H1 (cell line): ENCODE data around the gene STARD13. TPM values are rescaled to one million over a fixed set of nuclear protein-coding genes. Genes with fewer than 3 reads are reported as not detected.

Experiments
- CTCF ChIA-PET: fragments of 300-600 bp; sonication (Branson Sonifier 250); formaldehyde crosslinking; loops from one replicate; lab custom pipeline; 2021; ENCODE audit not compliant: partially characterized antibody; lab: Charles Lee
- POLR2A ChIA-PET: fragments of 300-600 bp; sonication (Branson Sonifier 250); formaldehyde crosslinking; loops from one replicate; lab custom pipeline; 2021; ENCODE audit warnings: inconsistent platforms; ENCODE audit not compliant: partially characterized antibody; lab: Charles Lee
- DNase-seq, 2 experiments: peaks; one replicate each; pipeline versions ENCODE4 v3.0.0 to v3.0.0-alpha.2; 2010 to 2022; ENCODE audit warnings: low spot score in 2 of 2, low read depth in 1 of 2, mixed read lengths in 1 of 2
- FAIRE-seq: peaks from 2 replicates; lab custom pipeline; 2011; peaks lifted over from hg19 to GRCh38; lab: Jason Lieb, UNC
- H2AFZ ChIP-seq: 2 replicates; pipeline ENCODE4 v1.8.1; 2012; ENCODE audit warnings: low read length, inconsistent platforms
- H2AK5ac ChIP-seq: 2 replicates; pipeline ENCODE4 v1.6.1; 2013; ENCODE audit warnings: low read depth, low read length
- H2BK120ac ChIP-seq: replicated peaks from 2 replicates; pipeline ENCODE3; 2013; ENCODE audit warnings: low read depth, low read length, inconsistent platforms
- H2BK12ac ChIP-seq: 2 replicates; pipeline ENCODE4 v1.6.1; 2013; ENCODE audit warnings: low read depth, low read length
- H2BK15ac ChIP-seq: 2 replicates; pipeline ENCODE4 v1.6.1; 2013; ENCODE audit warnings: low read length
- H2BK20ac ChIP-seq: 2 replicates; pipeline ENCODE4 v1.6.1; 2013; ENCODE audit warnings: low read length
- H2BK5ac ChIP-seq: 2 replicates; pipeline ENCODE4 v1.6.1; 2013; ENCODE audit warnings: low read depth, low read length
- H3K14ac ChIP-seq: 2 replicates; pipeline ENCODE4 v1.6.1; 2013; ENCODE audit warnings: inconsistent platforms; ENCODE audit not compliant: insufficient read length
- H3K18ac ChIP-seq: 2 replicates; pipeline ENCODE4 v1.6.1; 2013; ENCODE audit warnings: low read length; ENCODE audit errors: extremely low read depth
- H3K23ac ChIP-seq: 2 replicates; pipeline ENCODE4 v1.6.1; 2013; ENCODE audit warnings: inconsistent platforms; ENCODE audit not compliant: insufficient read length
- H3K23me2 ChIP-seq: 2 replicates; pipeline ENCODE4 v1.6.1; 2013; ENCODE audit warnings: low read depth, low read length
- H3K27ac ChIP-seq: 2 replicates; pipeline ENCODE4 v1.6.1; 2011; ENCODE audit warnings: low read depth, low read length, inconsistent platforms
- H3K27me3 ChIP-seq, 4 experiments: replicated peaks in 1 of 4; 1 replicate in 1 of 4; 2 replicates in 3 of 4; pipeline versions ENCODE4 v1.6.1 to v1.8.1; 2011 to 2013; ENCODE audit warnings: low read length in 3 of 4, mild to moderate bottlenecking in 3 of 4, inconsistent platforms in 2 of 4, mixed read lengths in 2 of 4, moderate library complexity in 1 of 4; ENCODE audit not compliant: control insufficient read depth in 3 of 4, insufficient read depth in 3 of 4; ENCODE audit errors: extremely low read depth in 1 of 4
- H3K36me3 ChIP-seq, 4 experiments: 2 replicates each; pipeline versions ENCODE4 v1.6.1 to v1.8.1; 2011 to 2013; ENCODE audit warnings: mild to moderate bottlenecking in 4 of 4, low read length in 3 of 4, moderate library complexity in 2 of 4, control low read depth in 1 of 4, inconsistent platforms in 1 of 4; ENCODE audit not compliant: insufficient read depth in 4 of 4, control insufficient read depth in 2 of 4
- H3K4ac ChIP-seq: replicated peaks from 2 replicates; pipeline ENCODE3; 2013; ENCODE audit warnings: low read length, low read depth, mixed read lengths, inconsistent platforms; ENCODE audit not compliant: insufficient read length
- H3K4me1 ChIP-seq, 4 experiments: replicated peaks in 1 of 4; 1 replicate in 1 of 4; 2 replicates in 3 of 4; pipeline versions ENCODE4 v1.6.1 to v1.8.1; 2011 to 2013; ENCODE audit warnings: low read length in 3 of 4, inconsistent platforms in 2 of 4, mixed read lengths in 1 of 4; ENCODE audit not compliant: insufficient read depth in 4 of 4, control insufficient read depth in 3 of 4
- H3K4me2 ChIP-seq, 2 experiments: 2 replicates each; pipeline versions ENCODE4 v1.6.1 to v1.8.1; 2011 to 2013; ENCODE audit warnings: low read depth in 2 of 2, low read length in 2 of 2, control low read depth in 1 of 2, inconsistent platforms in 1 of 2, mild to moderate bottlenecking in 1 of 2; ENCODE audit not compliant: insufficient read depth in 1 of 2
- H3K4me3 ChIP-seq, 4 experiments: fragments of 200-600, 300-600 bp in 1 of 4; sonication (generic), shearing (Covaris generic), sonication (Bioruptor Twin) in 1 of 4; 2 replicates each; pipeline versions ENCODE4 v1.5.1 to v1.8.1; 2011 to 2016; ENCODE audit warnings: low read length in 4 of 4, low read depth in 3 of 4, control low read depth in 2 of 4, inconsistent platforms in 2 of 4, mild to moderate bottlenecking in 2 of 4, mixed read lengths in 1 of 4, moderate library complexity in 1 of 4; ENCODE audit not compliant: insufficient read depth in 2 of 4; ENCODE audit errors: extremely low read depth in 1 of 4
- H3K56ac ChIP-seq: replicated peaks from 2 replicates; pipeline ENCODE3; 2013; ENCODE audit warnings: low read depth, mild to moderate bottlenecking, mixed read lengths, low read length, inconsistent platforms; ENCODE audit not compliant: insufficient read length
- H3K79me1 ChIP-seq: 2 replicates; pipeline ENCODE4 v1.6.1; 2013; ENCODE audit warnings: low read depth, low read length, control low read depth
- H3K79me2 ChIP-seq, 2 experiments: 2 replicates each; pipeline versions ENCODE4 v1.6.1 to v1.8.1; 2012 to 2013; ENCODE audit warnings: low read length in 2 of 2, mild to moderate bottlenecking in 2 of 2, inconsistent platforms in 1 of 2; ENCODE audit not compliant: insufficient read depth in 2 of 2, control insufficient read depth in 1 of 2
- H3K9ac ChIP-seq, 4 experiments: replicated peaks in 1 of 4; 1 replicate in 1 of 4; 2 replicates in 3 of 4; pipeline versions ENCODE4 v1.6.1 to v1.8.1; 2011 to 2013; ENCODE audit warnings: low read depth in 3 of 4, low read length in 3 of 4, control low read depth in 2 of 4, mild to moderate bottlenecking in 2 of 4, moderate library complexity in 2 of 4, inconsistent platforms in 1 of 4; ENCODE audit errors: extremely low read depth in 1 of 4
- H3K9me3 ChIP-seq, 2 experiments: 2 replicates each; pipeline versions ENCODE4 v1.6.1 to v1.8.1; 2012 to 2013; ENCODE audit warnings: mild to moderate bottlenecking in 2 of 2, moderate library complexity in 2 of 2, control low read depth in 1 of 2, inconsistent platforms in 1 of 2, low read depth in 1 of 2, low read length in 1 of 2, mixed read lengths in 1 of 2; ENCODE audit not compliant: insufficient read depth in 2 of 2
- H4K20me1 ChIP-seq, 2 experiments: replicated peaks in 1 of 2; 2 replicates each; pipeline versions ENCODE3 to v1.8.1; 2011 to 2013; ENCODE audit warnings: inconsistent platforms in 2 of 2, low read length in 2 of 2, mild to moderate bottlenecking in 1 of 2; ENCODE audit not compliant: insufficient read depth in 2 of 2, control insufficient read depth in 1 of 2
- H4K5ac ChIP-seq: 2 replicates; pipeline ENCODE4 v1.6.1; 2013; ENCODE audit warnings: low read length, low read depth, mixed read lengths, inconsistent platforms; ENCODE audit not compliant: insufficient read length
- H4K8ac ChIP-seq: 2 replicates; pipeline ENCODE4 v1.8.0; 2013; ENCODE audit warnings: mild to moderate bottlenecking, moderate library complexity, low read length, inconsistent platforms; ENCODE audit not compliant: insufficient read depth; ENCODE audit errors: extremely low read depth
- H4K91ac ChIP-seq: replicated peaks from 2 replicates; pipeline ENCODE3; 2013; ENCODE audit warnings: low read length, mixed read lengths, inconsistent platforms; ENCODE audit not compliant: insufficient read length
- CBX8 ChIP-seq: fragments of 300-800, 300-1000 bp; sonication (generic); IDR thresholded peaks from 2 replicates; pipeline ENCODE4 v1.7.1; 2016; ENCODE audit warnings: low read depth, low read length, borderline replicate concordance
- CTCF ChIP-seq, 3 experiments: IDR thresholded peaks; 1 replicate in 2 of 3; 2 replicates in 1 of 3; pipeline versions ENCODE4 v1.5.1 to v1.6.1; 2011; ENCODE audit warnings: low read length in 3 of 3, mild to moderate bottlenecking in 3 of 3, inconsistent platforms in 2 of 3, low read depth in 1 of 3, moderate library complexity in 1 of 3; ENCODE audit not compliant: insufficient read depth in 1 of 3; ENCODE audit errors: control extremely low read depth in 1 of 3
- HDAC6 ChIP-seq: IDR thresholded peaks from one replicate; pipeline ENCODE4 v1.7.1; 2012; ENCODE audit warnings: low read depth, mild to moderate bottlenecking, inconsistent platforms, low read length, moderate library complexity
- RAD21 ChIP-seq, 2 experiments: IDR thresholded peaks in 1 of 2; conservative IDR thresholded peaks in 1 of 2; 2 replicates each; pipeline ENCODE4 v1.6.1; 2011; ENCODE audit warnings: low read depth in 2 of 2, low read length in 2 of 2, improper control_type of control experiment in 1 of 2, inconsistent platforms in 1 of 2, mild to moderate bottlenecking in 1 of 2, moderate library complexity in 1 of 2
- RNF2 ChIP-seq: fragments of 200-900, 300-1000 bp; sonication (generic); IDR thresholded peaks from 2 replicates; pipeline ENCODE4 v1.7.1; 2016; ENCODE audit warnings: borderline replicate concordance, low read depth, mild to moderate bottlenecking, antibody characterized with exemption, low read length; ENCODE audit not compliant: poor library complexity, severe bottlenecking; ENCODE audit errors: missing control alignments
- TAF1 ChIP-seq: IDR thresholded peaks from 2 replicates; pipeline ENCODE4 v1.6.1; 2011; ENCODE audit warnings: mild to moderate bottlenecking, low read depth, low read length
- ZNF274 ChIP-seq: IDR thresholded peaks from 2 replicates; pipeline ENCODE4 v1.7.0; 2012; ENCODE audit warnings: low read length, borderline replicate concordance; ENCODE audit errors: extremely low read depth
- WGBS, 2 experiments: shearing (Covaris generic) in 1 of 2; methylation state at CpG; one replicate each; pipeline versions ENCODE4 v1.1.6 to v1.1.7; 2013 to 2015; ENCODE audit warnings: low lambda C conversion rate in 2 of 2, mixed read lengths in 2 of 2, inconsistent platforms in 1 of 2, low coverage in 1 of 2, missing lambda C conversion rate in 1 of 2; ENCODE audit not compliant: insufficient replicate concordance in 2 of 2, insufficient coverage in 1 of 2, insufficient read length in 1 of 2; ENCODE audit errors: extremely low coverage in 1 of 2, missing lambda C conversion rate in 1 of 2; 5-methylcytosine and 5-hydroxymethylcytosine counted together
- polyA plus RNA-seq, 7 experiments: library from polyadenylated mRNA; depleted of rRNA in 3 of 7; stranded (reverse) in 5 of 7; unstranded in 2 of 7; fragments of >200 nt in 5 of 7; fragments of 200-250 nt in 2 of 7; gene quantifications; 1 replicate in 5 of 7; 2 replicates in 1 of 7; 4 replicates in 1 of 7; pipeline versions ENCODE4 v1.2.1 to v1.2.3, GENCODE V29; 2011 to 2013; ENCODE audit warnings: missing spikeins in 2 of 7, mixed read lengths in 2 of 7
- total RNA-seq: library from RNA; stranded (reverse); fragmentation: NEBNext Ultra II Directional; extraction: Animal tissue kit (Norgen Biotek cat#: 25700); gene quantifications from 2 replicates; pipeline ENCODE4 v1.2.1, GENCODE V29; 2021

The STARD13 gene
- total and polyA plus RNA-seq, 2 of the 8 experiments (the other 6 are each of a cell fraction or from before 2014, with no cell fraction given) = 0.82 to 2.9 TPM

GRCh38 chr13:33057019-33057780, 228.4 kb downstream of the STARD13 start:
- CTCF ChIA-PET = interaction anchor here (0.6 to 2.8 kb wide), 11 partner anchors 9 to 1448 kb away, joined by 3 to 19 read pairs (median 4); no protein-coding TSS in a partner anchor
- Histone ChIP-seq H3K9me3 (no peaks in the 10 kb centered on the region), H3K4me1 (no peaks in the 10 kb centered on the region), H2BK120ac (no peak overlapping the region), H3K23me2 (no peaks in the 10 kb centered on the region), H2AK5ac (no peak overlapping the region), H2BK5ac (no peak overlapping the region), H4K91ac (no peak overlapping the region), H3K23ac (no peak overlapping the region), H3K36me3 (no peaks in the 10 kb centered on the region), H4K8ac (no peak overlapping the region), H3K9ac (no peak overlapping the region), H3K18ac (no peak overlapping the region), H3K14ac (no peak overlapping the region), H4K20me1 (no peaks in the 10 kb centered on the region), H3K27me3 (no peaks in the 10 kb centered on the region), H3K27ac (no peak overlapping the region), H3K79me1 (no peaks in the 10 kb centered on the region), H4K5ac (no peak overlapping the region), H3K56ac (no peak overlapping the region), H2AFZ (0 out of 2 replicates have a peak overlapping the region, but pooled peaks have one; percentile 41), H3K4me2 (no peak overlapping the region), H3K4ac (no peak overlapping the region), H3K79me2 (no peaks in the 10 kb centered on the region), H3K4me3 (no peak overlapping the region), H2BK15ac (no peak overlapping the region), H2BK12ac (no peak overlapping the region), H2BK20ac (no peak overlapping the region)
- DNase-seq (no peak), FAIRE-seq (no peak)
- WGBS, 2 experiments = 75% methylated on average over 7 of the region's 9 CpGs; no CpG with 5 or more reads in 1 of the 2 experiments
- TF ChIP-seq ZNF274 = no peak
- no peak for TF ChIP-seq TAF1
- TF ChIP-seq RAD21 (IDR thresholded peaks at IDR 0.05 in 1 of 2, conservative IDR thresholded peaks at IDR 0.05 in 1 of 2; ENCODE audit: low read depth in 2 of 2, low read length in 2 of 2) = peak in 1 of 2 experiments; percentile 46; a peak in 2 of 4 replicates
- no peak for TF ChIP-seq HDAC6
- no peak for TF ChIP-seq RNF2
- peak in 2 of 3 experiments; percentile 23 to 46; a peak in 3 of 4 replicates for TF ChIP-seq CTCF (IDR thresholded peaks at IDR 0.05; ENCODE audit: control extremely low read depth in 1 of 3, insufficient read depth in 1 of 3, low read depth in 1 of 3, low read length in 3 of 3)
- no peak for TF ChIP-seq CBX8
- POLR2A ChIA-PET = no interaction called here
